GM19467 (cell line): Measurements from ENCODE around the gene ABCG1.

ENCODE experiments used
- ATAC-seq: cut with Tn5 transposase; IDR thresholded peaks from one replicate; pipeline ENCODE4 v1.9.1; 2021; ENCODE audit warnings: mild to moderate bottlenecking, moderate library complexity; ENCODE audit not compliant: unreplicated experiment

ABCG1 gene

DNA sequence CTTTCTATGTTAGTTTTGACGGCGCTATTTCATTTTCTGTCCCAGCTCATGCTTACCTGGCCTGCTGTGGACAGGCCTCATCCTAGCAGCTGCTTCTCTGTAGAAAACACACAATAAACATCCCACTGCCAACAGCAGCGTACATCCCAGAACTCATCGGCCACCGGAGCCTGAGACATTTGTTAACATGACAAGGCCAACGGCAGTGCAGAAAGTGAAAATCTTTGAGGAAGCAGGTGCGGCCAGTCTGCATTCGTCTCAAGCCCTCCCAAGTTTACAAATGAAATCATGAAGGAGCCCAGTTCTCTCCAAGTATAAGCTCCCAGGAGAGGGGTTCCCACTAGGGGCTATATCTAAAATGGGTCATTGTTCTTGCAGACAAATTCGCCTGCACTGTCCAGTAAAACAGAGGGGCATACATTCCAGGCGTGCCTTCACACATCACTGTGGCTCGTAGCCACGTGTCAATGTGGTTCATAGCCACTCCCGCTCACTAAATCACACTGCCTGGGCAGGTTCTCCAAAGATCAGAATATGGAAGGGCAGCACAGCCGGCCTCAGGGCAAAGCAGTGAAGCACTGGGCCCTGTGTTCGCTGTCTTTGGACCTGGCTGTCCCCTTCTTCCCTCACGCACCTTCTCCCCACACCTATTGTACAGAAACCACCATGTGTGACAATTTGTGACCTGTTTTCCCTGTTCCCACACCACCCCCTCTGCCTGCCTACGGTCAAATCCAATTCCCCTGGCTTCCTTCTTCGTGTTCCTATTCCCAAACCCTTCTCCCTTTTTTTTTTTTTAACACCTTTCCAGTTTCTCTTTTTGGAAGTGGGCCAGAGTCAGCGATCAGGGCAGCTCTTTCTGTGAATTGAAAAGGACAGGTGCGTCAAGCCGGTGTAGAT is 27.0 kb upstream of the ABCG1 start:
- no peak for ATAC-seq

- ATAC-seq: no peak
Measured at GRCh38 chr21:42193131-42193671, 25.7 kb upstream of the ABCG1 start.

DNA sequence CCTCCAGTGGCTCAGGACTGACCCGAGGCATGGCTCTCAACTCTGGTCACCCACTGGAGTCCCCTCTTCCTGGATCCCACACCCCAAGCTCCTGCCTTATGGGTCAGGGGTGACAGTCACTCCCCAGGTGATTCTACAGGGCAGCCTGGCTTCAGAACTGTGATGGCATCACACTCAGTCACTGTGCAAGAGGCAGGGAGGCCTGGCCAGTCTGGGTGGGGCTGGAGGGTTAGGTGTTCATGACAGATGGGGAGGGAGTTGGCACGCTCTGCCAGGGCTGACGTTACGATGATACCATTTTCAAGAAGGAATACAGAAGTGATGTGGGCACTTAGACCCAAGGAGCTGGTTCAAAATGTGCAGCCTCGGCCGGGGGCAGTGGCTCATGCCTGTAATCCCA is 25.2 kb upstream of the ABCG1 start:
- no peak for ATAC-seq

DNA sequence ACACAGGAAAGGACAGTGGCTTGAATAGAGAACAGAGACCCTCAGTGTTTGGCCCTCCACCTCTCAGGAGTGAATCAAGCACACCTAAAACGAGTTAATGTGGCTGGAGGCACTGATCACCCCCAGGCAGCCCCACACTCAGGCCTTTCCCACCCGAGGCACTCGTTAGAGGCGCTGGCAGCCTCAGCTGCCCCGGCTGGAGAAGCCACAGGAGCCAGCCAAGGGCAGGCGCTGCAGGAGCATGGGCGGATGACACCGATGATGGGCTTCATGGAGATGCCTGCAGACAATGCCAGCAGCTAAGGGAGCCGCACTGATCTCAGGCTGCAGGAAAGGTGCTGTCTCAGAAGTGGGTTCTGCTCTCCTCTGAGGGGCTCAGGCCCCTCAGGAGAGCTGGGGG is 24.1 kb upstream of the ABCG1 start:
- no peak for ATAC-seq

- no peak for ATAC-seq
Measured at GRCh38 chr21:42195378-42196031, 23.4 kb upstream of the ABCG1 start.

GRCh38 chr21:42198929-42199867 is 19.7 kb upstream of the ABCG1 start:
- no peak for ATAC-seq

DNA sequence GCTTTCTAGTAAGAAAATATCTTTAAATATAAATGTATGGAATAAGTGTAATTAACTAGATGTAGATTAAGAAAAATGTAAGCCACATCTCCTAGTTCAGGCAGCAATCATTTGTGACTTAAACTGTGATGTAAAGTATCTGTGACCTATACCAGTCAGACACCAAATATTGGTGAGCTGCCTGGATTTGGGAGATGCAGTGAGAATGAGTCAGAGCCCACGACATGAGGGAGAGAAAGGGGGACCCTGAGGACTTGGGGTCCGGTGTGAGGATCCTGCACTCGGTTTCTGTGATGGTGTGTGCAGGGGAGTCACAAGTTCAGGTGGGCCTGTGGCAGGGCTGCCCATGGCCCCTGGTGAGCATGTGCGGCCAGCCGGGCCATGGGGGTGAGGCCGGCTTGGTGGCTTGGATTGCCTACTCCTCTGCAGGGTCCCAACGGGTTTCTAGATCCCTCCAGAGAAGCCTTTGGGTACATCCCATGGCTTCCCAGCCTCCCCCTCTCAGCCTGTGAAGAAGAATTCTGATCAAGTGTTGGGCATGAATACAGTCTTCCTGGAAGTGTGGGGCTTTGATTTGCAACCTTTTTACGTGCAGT is 19.0 kb upstream of the ABCG1 start:
- ATAC-seq: no peak

GRCh38 chr21:42200906-42201614 is 17.9 kb upstream of the ABCG1 start:
- no peak for ATAC-seq

DNA sequence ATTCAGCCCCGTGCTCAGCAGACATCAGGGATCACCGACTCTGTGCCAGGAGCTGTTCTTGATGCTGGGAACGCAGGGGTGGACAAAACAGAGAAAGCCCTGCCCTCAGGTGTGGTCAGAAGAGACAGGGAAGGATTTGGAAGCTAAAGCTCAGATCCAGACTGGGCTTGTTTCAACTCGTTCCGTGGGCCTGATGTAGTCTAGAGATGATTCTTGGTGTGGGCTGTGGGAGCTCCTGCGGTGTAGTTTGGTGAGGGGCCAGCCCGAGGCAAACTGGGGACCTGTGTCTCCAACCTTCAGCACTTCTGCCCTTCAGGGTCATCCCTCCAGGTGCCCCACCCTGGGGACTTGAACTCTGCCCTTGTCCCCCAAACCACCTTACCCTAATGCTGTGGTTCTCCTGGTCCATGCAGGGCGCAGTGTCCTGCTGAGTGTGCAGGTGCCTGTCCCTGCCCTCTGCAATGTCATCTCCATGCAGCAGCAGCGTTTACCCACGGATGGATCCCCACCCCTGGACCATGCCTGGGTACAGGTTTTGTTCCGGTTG is 17.3 kb upstream of the ABCG1 start:
- no peak for ATAC-seq

GRCh38 chr21:42202321-42202720 is 16.6 kb upstream of the ABCG1 start:
- ATAC-seq: no peak

DNA sequence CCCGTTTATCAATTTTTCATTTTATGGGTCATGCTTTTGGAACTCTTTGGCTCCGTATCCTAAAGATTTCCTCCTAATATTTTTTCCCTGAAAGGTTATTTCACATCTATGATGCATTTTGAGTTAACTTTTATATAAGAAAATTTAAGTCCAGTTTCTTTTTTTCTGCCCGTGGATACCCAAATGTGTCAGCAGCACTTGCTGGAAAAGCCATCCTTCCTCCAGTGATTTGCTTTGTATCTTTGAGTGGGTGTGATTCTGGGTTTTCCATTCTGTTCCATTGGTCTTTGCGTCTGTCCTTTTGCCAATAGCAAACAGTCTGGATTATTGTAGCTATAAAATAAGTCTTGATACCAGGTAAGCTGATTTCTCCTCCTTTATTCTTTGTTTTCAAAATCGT is 15.6 kb upstream of the ABCG1 start:
- ATAC-seq: no peak

GRCh38 chr21:42203936-42204335 is 15.0 kb upstream of the ABCG1 start:
- ATAC-seq: no peak

DNA sequence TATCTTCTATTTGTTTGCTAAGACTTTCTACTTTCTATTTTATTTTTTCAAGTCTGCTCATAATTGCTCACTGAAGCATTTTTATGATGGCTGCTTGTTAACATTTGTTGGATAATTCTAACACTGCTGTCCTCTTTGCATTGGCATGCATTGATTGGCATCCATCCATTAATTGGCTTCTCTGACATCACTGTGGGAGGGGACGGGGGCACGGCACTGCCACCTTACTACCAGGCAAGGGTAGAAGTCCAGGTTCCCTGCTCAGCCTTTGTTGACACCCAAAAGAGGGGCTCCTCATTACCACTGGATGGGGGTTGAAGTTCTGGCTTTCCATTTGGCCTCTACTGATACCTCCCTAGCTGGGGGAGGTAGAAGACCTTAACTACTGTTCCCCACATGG is 11.5 kb upstream of the ABCG1 start:
- ATAC-seq: no peak

DNA sequence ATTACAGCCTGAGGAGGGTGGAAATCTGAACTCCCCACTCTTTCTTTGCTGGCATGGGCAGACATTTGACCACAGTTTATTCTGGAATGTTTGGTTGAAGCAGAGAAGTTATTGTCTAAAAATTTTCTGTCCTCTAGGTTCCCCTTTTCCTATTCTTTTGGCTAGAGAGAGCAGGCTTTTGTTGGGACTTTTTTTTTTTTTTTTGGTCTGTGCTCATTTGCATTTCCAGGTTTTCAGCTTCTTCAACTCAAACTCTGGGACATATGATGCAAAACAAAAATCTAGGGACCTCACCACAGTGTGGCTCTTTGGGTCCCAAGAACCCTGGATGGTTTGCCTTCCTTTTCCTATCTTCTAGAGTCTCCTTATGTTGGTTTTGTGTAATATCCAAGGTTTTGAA is 10.9 kb upstream of the ABCG1 start:
- no peak for ATAC-seq

DNA sequence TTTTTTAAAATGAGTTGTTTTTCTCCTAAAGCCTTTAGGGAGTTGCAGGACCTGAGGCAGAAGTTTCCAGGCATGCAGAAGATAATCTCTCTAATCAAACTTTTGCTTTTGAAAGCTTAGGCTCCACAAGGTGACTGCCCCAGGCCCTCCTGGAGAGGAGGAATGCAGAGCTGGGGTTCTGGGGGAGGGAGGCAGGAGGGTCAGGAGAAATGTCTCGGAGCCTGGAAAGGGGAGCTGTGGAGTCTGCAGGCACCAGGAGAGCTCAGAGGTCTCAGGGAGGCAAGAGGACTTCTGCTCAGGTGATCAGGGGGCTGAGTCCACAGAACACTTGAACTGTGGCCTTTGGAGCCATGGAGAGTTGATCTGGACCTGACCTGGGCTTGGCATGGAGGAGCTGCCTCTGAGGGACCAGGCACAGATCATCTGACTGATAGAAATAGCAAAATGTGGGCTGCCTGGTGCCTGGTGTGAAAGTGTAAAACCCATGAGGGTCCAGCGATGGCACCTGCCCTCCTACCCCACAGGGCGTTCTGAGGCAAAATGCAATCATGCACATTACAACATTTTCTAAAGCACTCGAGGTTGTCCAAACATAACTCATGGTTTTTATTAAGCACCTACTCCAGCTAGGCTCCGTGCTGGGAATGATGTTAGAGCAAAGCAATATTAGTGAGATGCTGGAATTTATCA is 10.0 kb upstream of the ABCG1 start:
- no peak for ATAC-seq

GRCh38 chr21:42209801-42210479 is 9.0 kb upstream of the ABCG1 start:
- ATAC-seq: no peak

DNA sequence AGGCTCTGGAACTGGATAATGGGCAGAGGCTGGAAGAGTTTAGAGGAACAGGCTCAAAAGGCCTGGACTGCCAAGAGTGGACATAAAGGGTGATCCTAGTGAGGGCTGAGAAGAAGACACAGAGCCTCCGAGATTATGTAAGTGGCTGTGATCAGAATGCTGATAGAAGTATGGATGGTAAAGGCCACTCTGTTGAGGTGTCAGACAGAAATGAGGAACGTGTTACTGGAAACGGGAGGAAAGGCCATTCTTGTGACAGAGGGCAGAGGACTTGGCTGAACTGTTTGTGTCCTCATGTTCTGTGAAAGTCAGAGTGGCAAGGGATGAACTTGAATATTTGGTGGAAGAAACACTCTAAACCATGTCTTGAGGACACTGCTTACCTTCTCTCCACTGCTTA is 6.7 kb upstream of the ABCG1 start:
- ATAC-seq: no peak

DNA sequence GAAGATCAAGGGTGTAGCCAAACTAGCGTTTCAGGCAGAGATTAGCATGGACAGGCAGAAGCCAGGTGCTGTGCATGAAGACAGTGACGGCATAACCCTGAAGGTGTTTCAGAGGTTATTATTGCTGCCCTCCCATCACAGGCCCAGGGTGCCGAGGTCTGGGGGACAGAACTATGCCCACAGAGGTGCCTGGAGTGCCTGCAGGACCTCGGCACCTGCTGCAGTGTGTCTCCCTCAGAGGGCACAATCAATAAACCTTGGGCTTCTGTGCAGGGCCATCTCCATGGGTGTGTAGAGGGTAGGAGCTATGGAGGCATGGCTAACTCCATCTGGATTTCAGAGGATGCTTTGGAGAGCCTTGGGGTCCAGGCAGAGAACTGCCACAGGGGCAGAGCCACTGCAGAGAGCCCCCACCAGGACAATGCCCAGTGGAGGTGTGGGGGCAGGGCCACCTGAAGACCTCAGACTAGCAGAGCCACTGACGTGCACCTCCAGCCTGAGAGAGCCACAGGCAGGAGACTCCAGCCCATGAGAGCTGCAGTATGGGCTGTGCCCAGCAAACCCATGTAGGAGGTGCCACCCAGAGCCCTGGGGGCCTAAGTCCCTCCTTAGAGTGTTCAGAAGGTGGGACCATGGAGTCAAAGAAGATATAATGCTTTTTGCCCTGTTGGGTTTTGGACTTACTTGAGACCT is 5.7 kb upstream of the ABCG1 start:
- no peak for ATAC-seq
